Neural crest cell (in vitro differentiated cells): ENCODE results near the gene THUMPD2. TPM values are rescaled to one million over a fixed set of nuclear protein-coding genes. Genes with fewer than 3 reads are reported as not detected.

Source experiments
- DNase-seq: peaks from one replicate; pipeline ENCODE4 v3.0.0; 2021; ENCODE audit warnings: low read depth, mixed read lengths, low spot score
- H3K27ac Mint-ChIP-seq: one replicate; pipeline ENCODE4 v1.8.0; 2021; ENCODE audit warnings: mild to moderate bottlenecking, mixed read lengths; ENCODE audit not compliant: unreplicated experiment
- H3K27me3 Mint-ChIP-seq: 2 replicates; pipeline ENCODE4 v1.8.0; 2021; ENCODE audit warnings: low read depth, mild to moderate bottlenecking, mixed read lengths
- H3K36me3 Mint-ChIP-seq: 2 replicates; pipeline ENCODE4 v1.8.0; 2021; ENCODE audit warnings: low read depth, mild to moderate bottlenecking, mixed read lengths
- H3K4me1 Mint-ChIP-seq: 2 replicates; pipeline ENCODE4 v1.8.0; 2021; ENCODE audit warnings: mixed read lengths
- H3K4me3 Mint-ChIP-seq: one replicate; pipeline ENCODE4 v1.8.0; 2021; ENCODE audit warnings: mild to moderate bottlenecking, mixed read lengths
- H3K9me3 Mint-ChIP-seq: 2 replicates; pipeline ENCODE4 v1.8.0; 2021; ENCODE audit warnings: mixed read lengths
- CTCF ChIP-seq: fragments of 200-600 bp; sonication (generic); conservative IDR thresholded peaks from 2 replicates; pipeline ENCODE4 v1.5.0; 2021; ENCODE audit warnings: antibody characterized with exemption, mild to moderate bottlenecking
- total RNA-seq: library from RNA; stranded (reverse); gene quantifications from 2 replicates; pipeline ENCODE4 v1.2.1, GENCODE V29; 2021

Gene THUMPD2
- total RNA-seq, 1 donor from 2014 or later = 14.9 TPM

GRCh38 chr2:39736640-39737039, 42.4 kb downstream of the THUMPD2 start:
- no peak overlapping the region for H3K4me3 Mint-ChIP-seq
- peaks cover 9% of the 10 kb centered on the region for H3K4me1 Mint-ChIP-seq
- peaks cover 33% of the 10 kb centered on the region for H3K36me3 Mint-ChIP-seq
- H3K9me3 Mint-ChIP-seq = no peaks in the 10 kb centered on the region
- H3K27me3 Mint-ChIP-seq = no peaks in the 10 kb centered on the region
- no peak overlapping the region for H3K27ac Mint-ChIP-seq
- no peak for DNase-seq
- no peak for TF ChIP-seq CTCF

- H3K4me1 Mint-ChIP-seq = peaks cover 9% of the 10 kb centered on the region
- H3K27ac Mint-ChIP-seq = no peak overlapping the region
- no peak for TF ChIP-seq CTCF
- peaks cover 36% of the 10 kb centered on the region for H3K36me3 Mint-ChIP-seq
- H3K4me3 Mint-ChIP-seq = no peak overlapping the region
- no peaks in the 10 kb centered on the region for H3K9me3 Mint-ChIP-seq
- H3K27me3 Mint-ChIP-seq = no peaks in the 10 kb centered on the region
- no peak for DNase-seq
Observed at GRCh38 chr2:39735648-39736047, 43.4 kb downstream of the THUMPD2 start.

- H3K9me3 Mint-ChIP-seq = no peaks in the 10 kb centered on the region
- no peak overlapping the region for H3K27ac Mint-ChIP-seq
- TF ChIP-seq CTCF = no peak
- no peak for DNase-seq
- peaks cover 41% of the 10 kb centered on the region for H3K36me3 Mint-ChIP-seq
- H3K4me1 Mint-ChIP-seq = peaks cover 9% of the 10 kb centered on the region
- H3K27me3 Mint-ChIP-seq = no peaks in the 10 kb centered on the region
- H3K4me3 Mint-ChIP-seq = no peak overlapping the region
Observed at GRCh38 chr2:39734445-39734844, 44.6 kb downstream of the THUMPD2 start.

- no peak for TF ChIP-seq CTCF
- Mint-ChIP-seq H3K9me3 (peaks cover 4% of the 10 kb centered on the region), H3K4me1 (peaks cover 14% of the 10 kb centered on the region), H3K4me3 (no peak overlapping the region), H3K27me3 (no peaks in the 10 kb centered on the region), H3K36me3 (peaks cover 42% of the 10 kb centered on the region), H3K27ac (no peak overlapping the region)
- no peak for DNase-seq
Observed at GRCh38 chr2:39733070-39733674, 45.9 kb downstream of the THUMPD2 start.

GRCh38 chr2:39732482-39732881, 46.6 kb downstream of the THUMPD2 start:
- no peak overlapping the region for H3K4me3 Mint-ChIP-seq
- no peak for DNase-seq
- H3K36me3 Mint-ChIP-seq = peaks cover 42% of the 10 kb centered on the region
- no peaks in the 10 kb centered on the region for H3K27me3 Mint-ChIP-seq
- peaks cover 5% of the 10 kb centered on the region for H3K9me3 Mint-ChIP-seq
- no peak for TF ChIP-seq CTCF
- H3K4me1 Mint-ChIP-seq = peaks cover 10% of the 10 kb centered on the region
- no peak overlapping the region for H3K27ac Mint-ChIP-seq
